ENCODE measurements around the gene GPR152.

Gene GPR152

GRCh38 chr11:67423891-67424613 is 28.5 kb downstream of the GPR152 start:
- no peak for DNase-seq

- DNase-seq = no peak
Measured at GRCh38 chr11:67423466-67423865, 29.1 kb downstream of the GPR152 start.

- no peak for DNase-seq
Measured at GRCh38 chr11:67422891-67423290, 29.6 kb downstream of the GPR152 start.

- DNase-seq = no peak
Measured at GRCh38 chr11:67421430-67422031, 31.0 kb downstream of the GPR152 start.

- DNase-seq = peak; percentile 99 to 100
Measured at GRCh38 chr11:67420646-67421429, 31.7 kb downstream of the GPR152 start.

- peak; percentile 58 to 65 for DNase-seq
Measured at GRCh38 chr11:67420147-67420645, 32.3 kb downstream of the GPR152 start.

GRCh38 chr11:67419325-67420049 is 33.0 kb downstream of the GPR152 start:
- DNase-seq = peak in 1 of 2 experiments; percentile 41

GRCh38 chr11:67418476-67419281 is 33.9 kb downstream of the GPR152 start:
- peak; percentile 53 to 59 for DNase-seq

GRCh38 chr11:67417425-67417824 is 35.1 kb downstream of the GPR152 start:
- DNase-seq = no peak

- DNase-seq = peak in 1 of 2 experiments; percentile 62
Measured at GRCh38 chr11:67416416-67417335, 35.9 kb downstream of the GPR152 start.

- DNase-seq = peak in 1 of 2 experiments; percentile 41
Measured at GRCh38 chr11:67415501-67416304, 36.8 kb downstream of the GPR152 start, which contains the start of gene CARNS1. CARNS1 (plus strand) TSS chr11:67415678; CDS start chr11:67416200, 522 bp downstream.

GRCh38 chr11:67413266-67413849 is 39.2 kb downstream of the GPR152 start:
- DNase-seq = peak in 1 of 2 experiments; percentile 25

- peak in 1 of 2 experiments; percentile 24 for DNase-seq
Measured at GRCh38 chr11:67412495-67413179, 39.9 kb downstream of the GPR152 start.

GRCh38 chr11:67411785-67412152 is 40.8 kb downstream of the GPR152 start:
- DNase-seq = peak in 1 of 2 experiments; percentile 33

GRCh38 chr11:67410984-67411784 is 41.3 kb downstream of the GPR152 start:
- DNase-seq = no peak

- DNase-seq = no peak
Measured at GRCh38 chr11:67410369-67410831, 42.1 kb downstream of the GPR152 start.

GRCh38 chr11:67409781-67410368 is 42.7 kb downstream of the GPR152 start:
- no peak for DNase-seq

Data from activated T-cell treated with anti-CD3 and anti-CD28 coated beads, Interleukin-2, amount 50 U/mL, for 48 hours (primary cell).